Right lobe of liver (tissue), 6 donors: ENCODE measurements around the gene TTLL5. TPM values are rescaled to one million over a fixed set of nuclear protein-coding genes. Genes with fewer than 3 reads are reported as not detected.

Experiments
- ATAC-seq, 4 donors: fragments of 200-7000 bp; cut with Tn5 transposase; one replicate each; pipeline ENCODE4 v1.9.1; 2020; ENCODE audit warnings: mild to moderate bottlenecking in 4 of 4, moderate library complexity in 4 of 4
- DNase-seq, 3 donors: peaks; one replicate each; pipeline ENCODE4 v3.0.0-alpha.2; 2020
- H3K27ac ChIP-seq, 3 donors: fragments of 200-600 bp; one replicate each; pipeline ENCODE4 v1.8.0; 2022
- H3K27me3 ChIP-seq, 2 donors: fragments of 200-600 bp; one replicate each; pipeline ENCODE4 v1.8.0; 2022
- H3K36me3 ChIP-seq, 4 donors: fragments of 200-600 bp; sonication (generic) in 1 of 4; one replicate each; pipeline versions ENCODE4 v1.5.1 to v1.8.0; 2017 to 2022; ENCODE audit warnings: control low read depth in 1 of 4
- H3K4me1 ChIP-seq, 4 donors: fragments of 200-600 bp; sonication (generic) in 1 of 4; one replicate each; pipeline versions ENCODE4 v1.5.1 to v1.8.0; 2017 to 2022; ENCODE audit warnings: control low read depth in 1 of 4
- H3K4me3 ChIP-seq, 3 donors: fragments of 200-600 bp; one replicate each; pipeline ENCODE4 v1.8.0; 2022
- H3K9me3 ChIP-seq, 4 donors: fragments of 200-600 bp; sonication (generic) in 1 of 4; one replicate each; pipeline versions ENCODE4 v1.5.1 to v1.8.0; 2017 to 2022; ENCODE audit warnings: control low read depth in 1 of 4
- POLR2A ChIP-seq: fragments of 450-650 bp; IDR thresholded peaks from one replicate; pipeline ENCODE4 v1.6.1; 2017; ENCODE audit warnings: antibody characterized with exemption, mild to moderate bottlenecking
- WGBS: methylation state at CpG from one replicate; pipeline ENCODE4 v1.1.6; 2018; ENCODE audit warnings: low coverage, low lambda C conversion rate; ENCODE audit not compliant: insufficient coverage; ENCODE audit errors: missing lambda C conversion rate; 5-methylcytosine and 5-hydroxymethylcytosine counted together
- intact Hi-C, 2 donors: fragments of 100-400 bp; cut with DNase I; formaldehyde crosslinking; loops; one replicate each; pipeline versions ENCODE4 v1.11.2 to v1.14.1; 2022
- total RNA-seq, 6 experiments: library from RNA; depleted of rRNA in 2 of 6; stranded (reverse); fragments of >200 nt in 2 of 6; fragmentation: NEBNext Ultra II Directional in 3 of 6; extraction: Animal tissue kit (Norgen Biotek cat#: 25700) in 3 of 6; gene quantifications; one replicate each; pipeline versions ENCODE4 v1.1.0 to v1.2.4, GENCODE V29; 2016 to 2023
- TF ChIP-seq, protein P1 (sequence below), 4 donors: fragments of 200-600 bp in 3 of 4; fragments of 450-650 bp in 1 of 4; IDR thresholded peaks; one replicate each; pipeline versions ENCODE4 v1.5.1 to v1.8.0; 2016 to 2022; ENCODE audit warnings: antibody characterized with exemption in 4 of 4, mild to moderate bottlenecking in 2 of 4
- donor health status: DM: no; HTN: yes; CAD: no.
- donor health status: DM: no; HTN: no; CAD: no.
- donor health status: DM: no; HTN: no; CAD: no.
- donor health status: DM: no; HTN: yes; CAD: no.
- donor health status: DM: no; HTN: yes; CAD: no.

The TTLL5 gene
- total RNA-seq, 6 experiments from 2014 or later = 7.4 to 13.8 (median 11.9) TPM

DNA sequence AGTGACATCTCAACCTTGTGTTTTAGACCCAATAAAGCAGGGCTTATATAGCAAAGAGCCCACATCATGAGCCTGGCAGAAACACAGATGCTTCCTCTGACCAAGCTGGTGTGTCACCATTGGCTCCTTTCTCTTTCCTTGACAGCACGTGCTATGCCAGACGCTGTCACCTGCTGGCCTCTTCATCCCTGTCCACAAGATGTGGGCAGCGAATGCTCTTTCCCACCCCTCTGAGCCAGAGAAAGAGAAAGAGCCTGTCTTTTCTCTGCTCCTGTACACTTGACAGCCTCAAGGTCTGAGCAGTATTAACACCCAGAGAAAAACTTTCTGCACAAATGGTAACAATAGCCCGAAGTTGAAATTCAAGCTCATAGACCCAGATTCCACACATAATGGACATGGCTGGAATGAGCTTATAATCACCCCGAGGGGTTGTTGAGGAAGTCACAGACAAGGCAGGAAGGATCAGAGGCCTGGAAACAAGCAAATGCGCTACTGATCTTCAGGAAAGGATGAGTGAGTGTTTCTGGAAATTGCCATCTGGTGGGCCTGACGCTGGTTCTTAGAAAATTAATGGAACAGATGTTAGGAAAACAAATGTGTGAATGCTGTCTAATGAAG, 311.9 kb downstream of the TTLL5 start:
- no peak for TF ChIP-seq POLR2A
- TF ChIP-seq, protein P1, sequence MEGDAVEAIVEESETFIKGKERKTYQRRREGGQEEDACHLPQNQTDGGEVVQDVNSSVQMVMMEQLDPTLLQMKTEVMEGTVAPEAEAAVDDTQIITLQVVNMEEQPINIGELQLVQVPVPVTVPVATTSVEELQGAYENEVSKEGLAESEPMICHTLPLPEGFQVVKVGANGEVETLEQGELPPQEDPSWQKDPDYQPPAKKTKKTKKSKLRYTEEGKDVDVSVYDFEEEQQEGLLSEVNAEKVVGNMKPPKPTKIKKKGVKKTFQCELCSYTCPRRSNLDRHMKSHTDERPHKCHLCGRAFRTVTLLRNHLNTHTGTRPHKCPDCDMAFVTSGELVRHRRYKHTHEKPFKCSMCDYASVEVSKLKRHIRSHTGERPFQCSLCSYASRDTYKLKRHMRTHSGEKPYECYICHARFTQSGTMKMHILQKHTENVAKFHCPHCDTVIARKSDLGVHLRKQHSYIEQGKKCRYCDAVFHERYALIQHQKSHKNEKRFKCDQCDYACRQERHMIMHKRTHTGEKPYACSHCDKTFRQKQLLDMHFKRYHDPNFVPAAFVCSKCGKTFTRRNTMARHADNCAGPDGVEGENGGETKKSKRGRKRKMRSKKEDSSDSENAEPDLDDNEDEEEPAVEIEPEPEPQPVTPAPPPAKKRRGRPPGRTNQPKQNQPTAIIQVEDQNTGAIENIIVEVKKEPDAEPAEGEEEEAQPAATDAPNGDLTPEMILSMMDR (IDR thresholded peaks at IDR 0.05) = no peak
- no peak for DNase-seq
- no peak overlapping the region for H3K27ac ChIP-seq
- no peaks in the 10 kb centered on the region for H3K9me3 ChIP-seq
- intact Hi-C loops = loop anchor here in 1 of 2 donors (10.0 kb wide), 1 partner anchor 268 kb away; no protein-coding TSS in a partner anchor
- 42% methylated on average over 5 of the region's 7 CpGs for WGBS
- no peaks in the 10 kb centered on the region for H3K27me3 ChIP-seq
- H3K4me1 ChIP-seq = peaks cover 0 to 11% (median 4%) of the 10 kb centered on the region in 4 donors
- no peak overlapping the region for H3K4me3 ChIP-seq
- ATAC-seq = no peak
- H3K36me3 ChIP-seq = peaks cover 0 to 6% (median 0%) of the 10 kb centered on the region in 4 donors

DNA sequence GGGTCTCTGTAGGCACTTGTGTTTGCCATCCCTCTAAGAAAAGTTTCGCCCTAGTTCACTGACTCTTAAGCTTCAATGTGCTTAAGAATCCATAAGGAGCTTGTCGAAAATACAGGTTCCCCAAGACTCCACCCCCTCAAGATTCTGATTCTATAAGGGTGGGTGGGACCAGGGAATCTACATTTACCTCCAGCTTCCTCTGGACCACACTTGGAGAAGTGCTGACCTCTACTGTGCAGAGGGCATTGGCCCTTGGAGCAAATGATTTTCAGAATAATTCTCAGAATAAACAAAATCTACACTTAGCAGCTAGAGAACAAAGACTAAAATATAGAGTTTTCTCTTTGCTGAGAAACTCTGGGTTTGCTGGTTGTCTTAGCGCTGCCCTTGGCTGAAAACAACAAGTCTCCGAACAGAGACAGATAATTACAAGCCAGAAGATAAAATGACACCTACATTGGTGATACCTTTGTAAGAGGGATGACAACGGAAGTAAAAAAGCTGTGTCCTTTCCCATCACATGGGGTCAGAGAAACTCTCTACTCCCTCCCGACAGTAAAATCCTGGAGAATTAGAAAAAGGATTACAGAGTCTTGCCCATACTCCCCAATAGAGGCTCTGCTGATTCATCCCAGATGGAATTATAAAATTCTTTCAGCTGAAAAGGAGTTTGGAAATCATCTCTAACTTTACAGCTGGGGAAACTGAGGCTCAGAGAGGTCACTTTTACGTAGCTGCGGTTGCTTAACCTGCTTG, 316.0 kb downstream of the TTLL5 start:
- Histone ChIP-seq H3K4me1 (peaks cover 0 to 17% (median 5%) of the 10 kb centered on the region in 4 donors), H3K4me3 (no peak overlapping the region), H3K27ac (no peak overlapping the region), H3K9me3 (no peaks in the 10 kb centered on the region), H3K36me3 (no peaks in the 10 kb centered on the region), H3K27me3 (no peaks in the 10 kb centered on the region)
- intact Hi-C loops = loop anchor here (5.0 to 10.0 kb wide), 2 partner anchors 70 to 272 kb away; no protein-coding TSS in a partner anchor
- ATAC-seq (no peak), DNase-seq (no peak)
- WGBS = 43% methylated on average over 7 of the region's 8 CpGs
- no peak for TF ChIP-seq POLR2A
- TF ChIP-seq, protein P1 (IDR thresholded peaks at IDR 0.05) = no peak

DNA sequence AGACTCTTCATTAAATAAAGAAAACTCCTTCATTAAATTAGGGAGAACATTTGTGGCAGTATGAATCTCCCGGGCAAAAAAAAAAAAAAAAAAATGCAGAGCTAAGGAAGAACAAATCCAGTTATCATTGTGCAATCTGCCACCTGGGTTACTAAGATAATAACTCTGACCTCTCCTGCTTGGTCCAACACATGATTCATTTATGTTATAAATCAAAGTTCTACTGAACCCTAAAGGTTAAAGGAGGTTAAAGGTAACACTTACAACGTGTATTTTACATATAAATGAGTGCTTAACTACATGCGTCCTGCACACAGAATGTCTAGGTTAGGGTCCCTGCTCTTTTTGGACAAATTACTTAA, 316.5 kb downstream of the TTLL5 start:
- Histone ChIP-seq H3K4me1 (peaks cover 0 to 17% (median 5%) of the 10 kb centered on the region in 4 donors), H3K4me3 (no peak overlapping the region), H3K36me3 (no peaks in the 10 kb centered on the region), H3K9me3 (no peaks in the 10 kb centered on the region), H3K27ac (no peak overlapping the region), H3K27me3 (no peaks in the 10 kb centered on the region)
- WGBS = 20% methylated on average over 3 of the region's 3 CpGs
- ATAC-seq = peak in 2 of 4 donors; percentile 23 to 27
- DNase-seq = no peak
- no peak for TF ChIP-seq POLR2A
- TF ChIP-seq, protein P1 (IDR thresholded peaks at IDR 0.05) = no peak
- intact Hi-C loops = loop anchor here (5.0 to 10.0 kb wide), 2 partner anchors 70 to 273 kb away; no protein-coding TSS in a partner anchor

DNA sequence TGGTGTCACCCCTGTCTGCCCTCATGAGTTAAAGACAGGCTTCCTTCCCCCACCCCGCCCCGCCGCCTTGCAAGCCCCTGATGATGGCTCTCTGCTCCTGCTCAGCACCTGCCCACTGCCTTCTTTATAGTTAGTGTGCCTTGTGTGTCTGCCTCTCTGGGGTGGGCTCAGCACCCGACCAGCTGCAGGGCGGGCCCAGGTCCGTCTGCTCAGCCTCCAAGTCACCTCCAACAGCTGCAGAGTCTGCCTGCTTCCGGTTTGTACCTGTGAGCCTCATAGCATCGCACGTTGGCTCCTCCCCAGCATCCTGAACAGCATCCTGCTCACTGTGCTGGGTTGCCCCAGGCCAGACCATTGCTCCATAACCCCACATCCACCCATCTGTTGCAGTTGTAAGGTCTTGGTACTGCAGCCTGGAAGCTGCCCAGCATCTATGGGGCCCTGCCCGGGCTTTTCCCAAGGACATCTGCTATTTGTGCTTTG, 317.2 kb downstream of the TTLL5 start:
- WGBS = 76% methylated on average over 5 of the region's 10 CpGs
- Histone ChIP-seq H3K27ac (no peak overlapping the region), H3K4me3 (peak overlapping the region in 1 of 3 donors; percentile 12), H3K4me1 (peaks cover 0 to 17% (median 5%) of the 10 kb centered on the region in 4 donors), H3K36me3 (no peaks in the 10 kb centered on the region), H3K9me3 (no peaks in the 10 kb centered on the region), H3K27me3 (no peaks in the 10 kb centered on the region)
- TF ChIP-seq, protein P1 (IDR thresholded peaks at IDR 0.05) = no peak
- TF ChIP-seq POLR2A = no peak
- DNase-seq (no peak), ATAC-seq (no peak)
- intact Hi-C loops = loop anchor here (5.0 to 10.0 kb wide), 2 partner anchors 71 to 273 kb away; no protein-coding TSS in a partner anchor
